DMS114 treated with DMSO at 0.1 percent for 48 hours (cell line): ENCODE data around the gene ECPAS.
"Not testable (repeated sequence)": the region's sequence is repeated elsewhere in the genome, so short reads cannot be mapped to it uniquely, and the experiment has no call there.

Experiments
- DNase-seq: peaks from one replicate; lab custom pipeline; 2025; ENCODE audit not compliant: unreplicated experiment; lab: John Stamatoyannopoulos, UW

ECPAS gene

GRCh38 chr9:111413996-111414395 is 70.2 kb downstream of the ECPAS start:
- DNase-seq: no peak

- no peak for DNase-seq
These were observed 71.9 kb downstream of the ECPAS start for GRCh38 chr9:111412280-111412679.

- no peak for DNase-seq
These were observed 72.9 kb downstream of the ECPAS start for GRCh38 chr9:111411266-111411665.

- no peak for DNase-seq
These were observed 76.4 kb downstream of the ECPAS start for GRCh38 chr9:111407813-111408212.

- no peak for DNase-seq
These were observed 78.5 kb downstream of the ECPAS start for GRCh38 chr9:111405701-111406100.

- DNase-seq: not testable (repeated sequence)
These were observed 82.7 kb downstream of the ECPAS start for GRCh38 chr9:111401486-111401885.

- DNase-seq: no peak
These were observed 83.7 kb downstream of the ECPAS start for GRCh38 chr9:111400564-111400898.

- DNase-seq: no peak
These were observed 84.2 kb downstream of the ECPAS start for GRCh38 chr9:111399772-111400563.

GRCh38 chr9:111399211-111399739 is 84.9 kb downstream of the ECPAS start:
- DNase-seq: no peak

- DNase-seq: no peak
These were observed 90.2 kb downstream of the ECPAS start for GRCh38 chr9:111393971-111394370.

- no peak for DNase-seq
These were observed 94.8 kb downstream of the ECPAS start for GRCh38 chr9:111389406-111389805.

- DNase-seq: no peak
These were observed 97.8 kb downstream of the ECPAS start for GRCh38 chr9:111386386-111386785.

- no peak for DNase-seq
These were observed 103.2 kb downstream of the ECPAS start for GRCh38 chr9:111381006-111381405.

- no peak for DNase-seq
These were observed 108.2 kb downstream of the ECPAS start for GRCh38 chr9:111375817-111376564.

- DNase-seq: no peak
These were observed 109.1 kb downstream of the ECPAS start for GRCh38 chr9:111375062-111375461.

GRCh38 chr9:111372297-111372696 is 111.9 kb downstream of the ECPAS start:
- no peak for DNase-seq

GRCh38 chr9:111366978-111367377 is 117.2 kb downstream of the ECPAS start:
- DNase-seq: no peak

- DNase-seq: no peak
These were observed 121.7 kb downstream of the ECPAS start for GRCh38 chr9:111362526-111362925.

- DNase-seq: no peak
These were observed 123.3 kb downstream of the ECPAS start for GRCh38 chr9:111360881-111361280.

GRCh38 chr9:111356481-111357244 is 127.5 kb downstream of the ECPAS start:
- no peak for DNase-seq

GRCh38 chr9:111352545-111352944 is 131.6 kb downstream of the ECPAS start:
- DNase-seq: no peak
